HepG2 (cell line): ENCODE data around the gene WIPF2. TPM values are rescaled to one million over a fixed set of nuclear protein-coding genes. Genes with fewer than 3 reads are reported as not detected.
A peak's percentile ranks its signal among the peaks of the same experiment; 100 is the strongest.

Experiments
- ARHGAP35 ChIP-seq: sonication (generic); formaldehyde crosslinking; IDR thresholded peaks from 2 replicates; pipeline ENCODE4 v1.9.0; 2022; ENCODE audit warnings: mild to moderate bottlenecking, inconsistent platforms, moderate library complexity, missing genetic modification reagents, borderline replicate concordance
- ELF1 ChIP-seq: sonication (generic); formaldehyde crosslinking; IDR thresholded peaks from 2 replicates; pipeline ENCODE4 v1.4.0; 2020; ENCODE audit warnings: missing genetic modification reagents
- FOXM1 ChIP-seq: sonication (generic); formaldehyde crosslinking; IDR thresholded peaks from 2 replicates; pipeline ENCODE4 v1.5.0; 2020; ENCODE audit warnings: missing genetic modification reagents
- KDM4B ChIP-seq: sonication (generic); formaldehyde crosslinking; IDR thresholded peaks from 2 replicates; pipeline ENCODE4 v1.4.0; 2020; ENCODE audit warnings: missing genetic modification reagents
- PITX1 ChIP-seq: sonication (generic); formaldehyde crosslinking; IDR thresholded peaks from 2 replicates; pipeline ENCODE4 v1.5.1; 2020; ENCODE audit warnings: mild to moderate bottlenecking, missing genetic modification reagents
- RFX3 ChIP-seq: IDR thresholded peaks from 2 replicates; pipeline ENCODE4 v1.6.1; 2016; ENCODE audit warnings: missing biosample characterization, missing genetic modification reagents
- SNRNP70 ChIP-seq: fragments of 200-400 bp; formaldehyde crosslinking; IDR thresholded peaks from 2 replicates; pipeline ENCODE4 v1.6.1; 2017; ENCODE audit warnings: mild to moderate bottlenecking, low read depth, low read length, moderate library complexity
- SRSF1 ChIP-seq: fragments of 200-400 bp; formaldehyde crosslinking; optimal IDR thresholded peaks from 2 replicates; pipeline ENCODE3; 2017; ENCODE audit warnings: mild to moderate bottlenecking, low read depth, low read length, moderate library complexity
- TP53 ChIP-seq: sonication (generic); formaldehyde crosslinking; conservative IDR thresholded peaks from 2 replicates; pipeline ENCODE4 v1.4.0; 2020; ENCODE audit warnings: missing genetic modification reagents
- ZC3H13 ChIP-seq: sonication (generic); formaldehyde crosslinking; IDR thresholded peaks from 2 replicates; pipeline ENCODE4 v1.8.1; 2023; ENCODE audit warnings: mild to moderate bottlenecking, missing genetic modification reagents, moderate library complexity
- ZFP36 ChIP-seq: fragments of 150-350 bp; IDR thresholded peaks from 2 replicates; pipeline ENCODE4 v1.6.1; 2018; ENCODE audit warnings: borderline replicate concordance, low read length, low read depth; ENCODE audit not compliant: partially characterized antibody
- ZMYM3 ChIP-seq: sonication (generic); formaldehyde crosslinking; IDR thresholded peaks from 2 replicates; pipeline ENCODE4 v1.5.1; 2020; ENCODE audit warnings: mild to moderate bottlenecking, missing genetic modification reagents
- ZNF207 ChIP-seq: fragments of 450-650 bp; IDR thresholded peaks from 2 replicates; pipeline ENCODE4 v1.6.1; 2016; ENCODE audit warnings: antibody characterized with exemption, borderline replicate concordance
- ZNF264 ChIP-seq: sonication (generic); formaldehyde crosslinking; IDR thresholded peaks from 2 replicates; pipeline ENCODE4 v1.4.0; 2020; ENCODE audit warnings: missing genetic modification reagents
- ZNF318 ChIP-seq: sonication (generic); formaldehyde crosslinking; IDR thresholded peaks from 2 replicates; pipeline ENCODE4 v1.4.0; 2020; ENCODE audit warnings: mild to moderate bottlenecking, missing genetic modification reagents
- ZNF350 ChIP-seq: sonication (generic); formaldehyde crosslinking; IDR thresholded peaks from 2 replicates; pipeline ENCODE4 v1.4.0; 2020; ENCODE audit warnings: mild to moderate bottlenecking, low read depth, missing genetic modification reagents, borderline replicate concordance
- ZNF362 ChIP-seq: sonication (generic); formaldehyde crosslinking; IDR thresholded peaks from 2 replicates; pipeline ENCODE4 v1.4.0; 2020; ENCODE audit warnings: missing genetic modification reagents, mild to moderate bottlenecking, borderline replicate concordance
- polyA plus RNA-seq, 8 experiments: library from polyadenylated mRNA; depleted of rRNA in 3 of 8; stranded (reverse) in 7 of 8; unstranded in 1 of 8; fragments of >200 nt; fragmentation: Illumina TruSeq in 4 of 8; extraction: Trizol in 4 of 8; gene quantifications; 2 replicates each; pipeline versions ENCODE4 v1.2.1 to v1.2.3, GENCODE V29; 2011 to 2016; ENCODE audit warnings: low read depth in 4 of 8, missing spikeins in 1 of 8, mixed read lengths in 1 of 8; ENCODE audit not compliant: insufficient read depth in 1 of 8
- total RNA-seq, 5 experiments: library from RNA; depleted of rRNA; stranded (reverse); fragments of >200 nt; fragmentation: Illumina TruSeq; extraction: Trizol; gene quantifications; 2 replicates each; pipeline ENCODE4 v1.2.3, GENCODE V29; 2016; ENCODE audit warnings: low read depth in 1 of 5
- TF ChIP-seq, protein P1 (sequence below): sonication (generic); formaldehyde crosslinking; IDR thresholded peaks from 2 replicates; pipeline ENCODE4 v1.8.0; 2022; ENCODE audit warnings: missing genetic modification reagents, mild to moderate bottlenecking, moderate library complexity, borderline replicate concordance

Gene WIPF2
- total and polyA plus RNA-seq, 2 of the 13 experiments (the other 11 are each of a cell fraction or from before 2014, with no cell fraction given): 7.2 to 10.8 TPM

- TF ChIP-seq, protein P1, sequence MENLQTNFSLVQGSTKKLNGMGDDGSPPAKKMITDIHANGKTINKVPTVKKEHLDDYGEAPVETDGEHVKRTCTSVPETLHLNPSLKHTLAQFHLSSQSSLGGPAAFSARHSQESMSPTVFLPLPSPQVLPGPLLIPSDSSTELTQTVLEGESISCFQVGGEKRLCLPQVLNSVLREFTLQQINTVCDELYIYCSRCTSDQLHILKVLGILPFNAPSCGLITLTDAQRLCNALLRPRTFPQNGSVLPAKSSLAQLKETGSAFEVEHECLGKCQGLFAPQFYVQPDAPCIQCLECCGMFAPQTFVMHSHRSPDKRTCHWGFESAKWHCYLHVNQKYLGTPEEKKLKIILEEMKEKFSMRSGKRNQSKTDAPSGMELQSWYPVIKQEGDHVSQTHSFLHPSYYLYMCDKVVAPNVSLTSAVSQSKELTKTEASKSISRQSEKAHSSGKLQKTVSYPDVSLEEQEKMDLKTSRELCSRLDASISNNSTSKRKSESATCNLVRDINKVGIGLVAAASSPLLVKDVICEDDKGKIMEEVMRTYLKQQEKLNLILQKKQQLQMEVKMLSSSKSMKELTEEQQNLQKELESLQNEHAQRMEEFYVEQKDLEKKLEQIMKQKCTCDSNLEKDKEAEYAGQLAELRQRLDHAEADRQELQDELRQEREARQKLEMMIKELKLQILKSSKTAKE (CRISPR knock-in tag): peak; percentile 56; the same call in 1 of the 2 replicates
- TF ChIP-seq ZNF207 (no peak), KDM4B (CRISPR knock-in tag) (no peak), SNRNP70 (no peak), ZFP36 (no peak), PITX1 (CRISPR knock-in tag) (no peak; the same call in 1 of the 2 replicates), RFX3 (CRISPR knock-in tag) (no peak), ZNF350 (CRISPR knock-in tag) (no peak), TP53 (0 out of 2 replicates have a peak, but pooled peaks have one; percentile 50), ZC3H13 (CRISPR knock-in tag) (no peak), FOXM1 (CRISPR knock-in tag) (no peak), SRSF1 (no peak), ZNF362 (CRISPR knock-in tag) (peak; percentile 81; the same call in 1 of the 2 replicates), ARHGAP35 (CRISPR knock-in tag) (no peak), ZMYM3 (CRISPR knock-in tag) (peak; percentile 38; the same call in 1 of the 2 replicates), ELF1 (CRISPR knock-in tag) (peak; percentile 32; the same call in 1 of the 2 replicates), ZNF318 (CRISPR knock-in tag) (no peak), ZNF264 (CRISPR knock-in tag) (0 out of 2 replicates have a peak, but pooled peaks have one; percentile 55)
Observed at GRCh38 chr17:40173091-40173777, 45.9 kb upstream of the WIPF2 start (continued).
